WTC11 (cell line): ENCODE measurements around the gene KRTAP10-2. TPM values are rescaled to one million over a fixed set of nuclear protein-coding genes. Genes with fewer than 3 reads are reported as not detected.

ENCODE experiments used
- ATAC-seq: fragments of 200-7000 bp; cut with Tn5 transposase; 2 replicates; pipeline ENCODE4 v1.10.0; 2021; ENCODE audit warnings: mild to moderate bottlenecking, moderate library complexity
- CTCF ChIA-PET: fragments of 300-600 bp; sonication (Branson Sonifier 250); formaldehyde crosslinking; loops from one replicate; lab custom pipeline; 2021; ENCODE audit warnings: antibody characterized with exemption; lab: Charles Lee
- POLR2A ChIA-PET: fragments of 350-600 bp; sonication (Branson Sonifier 250); formaldehyde crosslinking; loops from one replicate; lab custom pipeline; 2021; ENCODE audit warnings: antibody characterized with exemption; lab: Charles Lee
- DNase-seq: peaks from one replicate; pipeline ENCODE4 v3.0.0; 2021; ENCODE audit warnings: low spot score
- H3K27ac Mint-ChIP-seq: 2 replicates; pipeline ENCODE4 v1.8.0; 2021; ENCODE audit warnings: mixed read lengths
- H3K27me3 Mint-ChIP-seq: 2 replicates; pipeline ENCODE4 v1.8.0; 2021; ENCODE audit warnings: low read depth, mild to moderate bottlenecking, moderate library complexity, mixed read lengths
- H3K36me3 Mint-ChIP-seq: 2 replicates; pipeline ENCODE4 v1.8.0; 2021; ENCODE audit warnings: mixed read lengths
- H3K4me1 Mint-ChIP-seq: 2 replicates; pipeline ENCODE4 v1.8.0; 2022; ENCODE audit warnings: mixed read lengths
- H3K4me3 Mint-ChIP-seq: 2 replicates; pipeline ENCODE4 v1.8.0; 2021; ENCODE audit warnings: mild to moderate bottlenecking, moderate library complexity, mixed read lengths
- H3K9me3 Mint-ChIP-seq: 2 replicates; pipeline ENCODE4 v1.8.0; 2021; ENCODE audit warnings: mixed read lengths
- GABPB1 ChIP-seq: sonication (generic); formaldehyde crosslinking; IDR thresholded peaks from 2 replicates; pipeline ENCODE4 v1.8.1; 2023; ENCODE audit warnings: mild to moderate bottlenecking, missing genetic modification reagents
- HMGA2 ChIP-seq: fragments of 250-450 bp; sonication (Bioruptor Pico); IDR thresholded peaks from 2 replicates; pipeline ENCODE4 v1.4.0; 2021; ENCODE audit warnings: mild to moderate bottlenecking, moderate library complexity
- NFATC4 ChIP-seq: fragments of 250-450 bp; sonication (Bioruptor Pico); IDR thresholded peaks from 2 replicates; pipeline ENCODE4 v1.9.0; 2021; ENCODE audit warnings: mild to moderate bottlenecking
- OVOL2 ChIP-seq: fragments of 250-450 bp; sonication (Bioruptor Pico); IDR thresholded peaks from 2 replicates; pipeline ENCODE4 v1.9.0; 2021; ENCODE audit warnings: mild to moderate bottlenecking, borderline replicate concordance
- RELA ChIP-seq: sonication (generic); formaldehyde crosslinking; IDR thresholded peaks from 2 replicates; pipeline ENCODE4 v1.8.1; 2022; ENCODE audit warnings: missing genetic modification reagents, mild to moderate bottlenecking, borderline replicate concordance
- SP1 ChIP-seq: sonication (generic); formaldehyde crosslinking; conservative IDR thresholded peaks from 2 replicates; pipeline ENCODE4 v1.8.1; 2022; ENCODE audit warnings: missing genetic modification reagents
- TCF7 ChIP-seq: sonication (generic); formaldehyde crosslinking; IDR thresholded peaks from 2 replicates; pipeline ENCODE4 v1.8.0; 2022; ENCODE audit warnings: mild to moderate bottlenecking, low read depth, missing genetic modification reagents, moderate library complexity
- TP53 ChIP-seq: sonication (generic); formaldehyde crosslinking; IDR thresholded peaks from 2 replicates; pipeline ENCODE4 v1.8.1; 2023; ENCODE audit warnings: mild to moderate bottlenecking, missing genetic modification reagents
- ZNF317 ChIP-seq: sonication (generic); formaldehyde crosslinking; IDR thresholded peaks from 2 replicates; pipeline ENCODE4 v1.8.1; 2023; ENCODE audit warnings: low read depth, mild to moderate bottlenecking, moderate library complexity, missing genetic modification reagents, borderline replicate concordance
- total RNA-seq: library from RNA; stranded (reverse); gene quantifications from 3 replicates; pipeline ENCODE4 v1.2.3, GENCODE V29; 2021
- TF ChIP-seq, protein P1 (sequence below): sonication (generic); formaldehyde crosslinking; IDR thresholded peaks from 2 replicates; pipeline ENCODE4 v1.8.0; 2022; ENCODE audit warnings: mild to moderate bottlenecking, missing genetic modification reagents
- TF ChIP-seq, protein P2 (sequence below): sonication (generic); formaldehyde crosslinking; IDR thresholded peaks from 2 replicates; pipeline ENCODE4 v1.8.0; 2022; ENCODE audit warnings: mild to moderate bottlenecking, missing genetic modification reagents
- TF ChIP-seq, protein P3 (sequence below): fragments of 200-600 bp; IDR thresholded peaks from 2 replicates; pipeline ENCODE4 v1.8.0; 2022; ENCODE audit warnings: antibody characterized with exemption
- TF ChIP-seq, protein P4 (sequence below): fragments of 250-450 bp; sonication (Bioruptor Pico); IDR thresholded peaks from 2 replicates; pipeline ENCODE4 v1.9.0; 2021; ENCODE audit warnings: mild to moderate bottlenecking, borderline replicate concordance
- TF ChIP-seq, protein P5 (sequence below): fragments of 250-450 bp; sonication (Bioruptor Pico); IDR thresholded peaks from 2 replicates; pipeline ENCODE4 v2.1.2; 2022; ENCODE audit warnings: mild to moderate bottlenecking, moderate library complexity
- TF ChIP-seq, protein P6 (sequence below): sonication (generic); formaldehyde crosslinking; conservative IDR thresholded peaks from 2 replicates; pipeline ENCODE4 v1.8.1; 2022; ENCODE audit warnings: mild to moderate bottlenecking, missing genetic modification reagents
- TF ChIP-seq, protein P7 (sequence below): sonication (generic); formaldehyde crosslinking; IDR thresholded peaks from 2 replicates; pipeline ENCODE4 v1.8.1; 2022; ENCODE audit warnings: low read depth, missing genetic modification reagents, borderline replicate concordance
- TF ChIP-seq, protein P8 (sequence below): fragments of 250-450 bp; sonication (Bioruptor Pico); IDR thresholded peaks from 2 replicates; pipeline ENCODE4 v1.9.0; 2021; ENCODE audit warnings: mild to moderate bottlenecking
- TF ChIP-seq, protein P9 (sequence below): sonication (generic); formaldehyde crosslinking; IDR thresholded peaks from 2 replicates; pipeline ENCODE4 v1.8.1; 2022; ENCODE audit warnings: low read depth, mild to moderate bottlenecking, moderate library complexity, missing genetic modification reagents, borderline replicate concordance
- TF ChIP-seq, protein P10 (sequence below): sonication (generic); formaldehyde crosslinking; IDR thresholded peaks from 2 replicates; pipeline ENCODE4 v1.8.1; 2022; ENCODE audit warnings: missing genetic modification reagents, borderline replicate concordance

KRTAP10-2 gene
- total RNA-seq, 1 experiment from 2014 or later = not detected

DNA sequence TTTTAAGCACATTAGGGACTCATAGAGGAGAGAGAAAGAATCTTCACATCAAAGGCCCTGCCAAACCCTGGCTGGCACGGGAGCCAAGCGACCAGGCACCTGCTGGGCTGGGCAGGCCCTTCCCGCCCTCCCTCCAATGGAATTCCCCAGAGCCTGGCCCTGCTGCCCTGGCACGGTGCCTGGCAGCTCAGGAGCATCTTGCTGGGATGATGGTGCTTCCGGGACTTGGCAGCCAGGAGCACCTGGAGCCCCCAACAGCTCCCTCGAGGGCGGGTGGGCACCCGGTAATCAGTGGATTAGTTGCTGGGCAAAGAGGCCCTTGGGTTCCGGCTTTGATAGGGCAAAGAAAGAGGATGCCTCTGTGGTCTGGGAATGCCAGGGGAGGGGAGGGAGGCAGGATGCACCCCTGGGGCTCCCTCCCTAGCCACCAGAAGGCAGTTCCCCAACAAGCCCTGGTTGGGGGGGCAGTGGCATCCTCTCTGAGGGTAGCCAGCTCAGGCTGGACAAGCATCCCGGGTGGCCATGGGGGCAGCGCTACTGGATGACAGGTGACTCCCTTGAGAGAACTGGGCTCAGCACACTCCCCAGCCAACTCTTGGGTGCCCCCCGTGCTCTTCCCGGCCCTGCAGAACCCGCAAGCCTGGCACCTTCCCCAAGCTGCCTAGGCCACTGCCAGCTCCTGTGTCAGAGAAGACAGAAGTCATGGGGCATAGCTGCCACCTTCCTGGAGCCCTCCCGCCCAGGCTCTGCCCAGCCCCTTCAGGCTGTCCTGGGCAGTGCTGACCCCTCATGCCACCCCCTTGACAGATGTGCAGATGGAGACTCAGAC, 37.7 kb downstream of the KRTAP10-2 start:
- CTCF ChIA-PET = interaction anchor here (0.6 to 4.2 kb wide), 2 partner anchors 113 to 280 kb away, joined by 3 to 53 read pairs; partner anchors contain the start of gene KRTAP10-9
- TF ChIP-seq ZNF317 (CRISPR knock-in tag) (no peak), TP53 (CRISPR knock-in tag) (no peak), OVOL2 (CRISPR knock-in tag) (no peak), HMGA2 (CRISPR knock-in tag) (no peak), RELA (CRISPR knock-in tag) (no peak), SP1 (CRISPR knock-in tag) (no peak), TCF7 (no peak), NFATC4 (no peak), GABPB1 (CRISPR knock-in tag) (no peak)
- TF ChIP-seq, protein P1, sequence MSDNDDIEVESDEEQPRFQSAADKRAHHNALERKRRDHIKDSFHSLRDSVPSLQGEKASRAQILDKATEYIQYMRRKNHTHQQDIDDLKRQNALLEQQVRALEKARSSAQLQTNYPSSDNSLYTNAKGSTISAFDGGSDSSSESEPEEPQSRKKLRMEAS (CRISPR knock-in tag) = no peak
- TF ChIP-seq, protein P2, sequence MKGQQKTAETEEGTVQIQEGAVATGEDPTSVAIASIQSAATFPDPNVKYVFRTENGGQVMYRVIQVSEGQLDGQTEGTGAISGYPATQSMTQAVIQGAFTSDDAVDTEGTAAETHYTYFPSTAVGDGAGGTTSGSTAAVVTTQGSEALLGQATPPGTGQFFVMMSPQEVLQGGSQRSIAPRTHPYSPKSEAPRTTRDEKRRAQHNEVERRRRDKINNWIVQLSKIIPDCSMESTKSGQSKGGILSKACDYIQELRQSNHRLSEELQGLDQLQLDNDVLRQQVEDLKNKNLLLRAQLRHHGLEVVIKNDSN (CRISPR knock-in tag) = no peak
- TF ChIP-seq, protein P3, sequence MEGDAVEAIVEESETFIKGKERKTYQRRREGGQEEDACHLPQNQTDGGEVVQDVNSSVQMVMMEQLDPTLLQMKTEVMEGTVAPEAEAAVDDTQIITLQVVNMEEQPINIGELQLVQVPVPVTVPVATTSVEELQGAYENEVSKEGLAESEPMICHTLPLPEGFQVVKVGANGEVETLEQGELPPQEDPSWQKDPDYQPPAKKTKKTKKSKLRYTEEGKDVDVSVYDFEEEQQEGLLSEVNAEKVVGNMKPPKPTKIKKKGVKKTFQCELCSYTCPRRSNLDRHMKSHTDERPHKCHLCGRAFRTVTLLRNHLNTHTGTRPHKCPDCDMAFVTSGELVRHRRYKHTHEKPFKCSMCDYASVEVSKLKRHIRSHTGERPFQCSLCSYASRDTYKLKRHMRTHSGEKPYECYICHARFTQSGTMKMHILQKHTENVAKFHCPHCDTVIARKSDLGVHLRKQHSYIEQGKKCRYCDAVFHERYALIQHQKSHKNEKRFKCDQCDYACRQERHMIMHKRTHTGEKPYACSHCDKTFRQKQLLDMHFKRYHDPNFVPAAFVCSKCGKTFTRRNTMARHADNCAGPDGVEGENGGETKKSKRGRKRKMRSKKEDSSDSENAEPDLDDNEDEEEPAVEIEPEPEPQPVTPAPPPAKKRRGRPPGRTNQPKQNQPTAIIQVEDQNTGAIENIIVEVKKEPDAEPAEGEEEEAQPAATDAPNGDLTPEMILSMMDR = no peak
- TF ChIP-seq, protein P4, sequence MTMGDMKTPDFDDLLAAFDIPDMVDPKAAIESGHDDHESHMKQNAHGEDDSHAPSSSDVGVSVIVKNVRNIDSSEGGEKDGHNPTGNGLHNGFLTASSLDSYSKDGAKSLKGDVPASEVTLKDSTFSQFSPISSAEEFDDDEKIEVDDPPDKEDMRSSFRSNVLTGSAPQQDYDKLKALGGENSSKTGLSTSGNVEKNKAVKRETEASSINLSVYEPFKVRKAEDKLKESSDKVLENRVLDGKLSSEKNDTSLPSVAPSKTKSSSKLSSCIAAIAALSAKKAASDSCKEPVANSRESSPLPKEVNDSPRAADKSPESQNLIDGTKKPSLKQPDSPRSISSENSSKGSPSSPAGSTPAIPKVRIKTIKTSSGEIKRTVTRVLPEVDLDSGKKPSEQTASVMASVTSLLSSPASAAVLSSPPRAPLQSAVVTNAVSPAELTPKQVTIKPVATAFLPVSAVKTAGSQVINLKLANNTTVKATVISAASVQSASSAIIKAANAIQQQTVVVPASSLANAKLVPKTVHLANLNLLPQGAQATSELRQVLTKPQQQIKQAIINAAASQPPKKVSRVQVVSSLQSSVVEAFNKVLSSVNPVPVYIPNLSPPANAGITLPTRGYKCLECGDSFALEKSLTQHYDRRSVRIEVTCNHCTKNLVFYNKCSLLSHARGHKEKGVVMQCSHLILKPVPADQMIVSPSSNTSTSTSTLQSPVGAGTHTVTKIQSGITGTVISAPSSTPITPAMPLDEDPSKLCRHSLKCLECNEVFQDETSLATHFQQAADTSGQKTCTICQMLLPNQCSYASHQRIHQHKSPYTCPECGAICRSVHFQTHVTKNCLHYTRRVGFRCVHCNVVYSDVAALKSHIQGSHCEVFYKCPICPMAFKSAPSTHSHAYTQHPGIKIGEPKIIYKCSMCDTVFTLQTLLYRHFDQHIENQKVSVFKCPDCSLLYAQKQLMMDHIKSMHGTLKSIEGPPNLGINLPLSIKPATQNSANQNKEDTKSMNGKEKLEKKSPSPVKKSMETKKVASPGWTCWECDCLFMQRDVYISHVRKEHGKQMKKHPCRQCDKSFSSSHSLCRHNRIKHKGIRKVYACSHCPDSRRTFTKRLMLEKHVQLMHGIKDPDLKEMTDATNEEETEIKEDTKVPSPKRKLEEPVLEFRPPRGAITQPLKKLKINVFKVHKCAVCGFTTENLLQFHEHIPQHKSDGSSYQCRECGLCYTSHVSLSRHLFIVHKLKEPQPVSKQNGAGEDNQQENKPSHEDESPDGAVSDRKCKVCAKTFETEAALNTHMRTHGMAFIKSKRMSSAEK (CRISPR knock-in tag) = no peak
- TF ChIP-seq, protein P5, sequence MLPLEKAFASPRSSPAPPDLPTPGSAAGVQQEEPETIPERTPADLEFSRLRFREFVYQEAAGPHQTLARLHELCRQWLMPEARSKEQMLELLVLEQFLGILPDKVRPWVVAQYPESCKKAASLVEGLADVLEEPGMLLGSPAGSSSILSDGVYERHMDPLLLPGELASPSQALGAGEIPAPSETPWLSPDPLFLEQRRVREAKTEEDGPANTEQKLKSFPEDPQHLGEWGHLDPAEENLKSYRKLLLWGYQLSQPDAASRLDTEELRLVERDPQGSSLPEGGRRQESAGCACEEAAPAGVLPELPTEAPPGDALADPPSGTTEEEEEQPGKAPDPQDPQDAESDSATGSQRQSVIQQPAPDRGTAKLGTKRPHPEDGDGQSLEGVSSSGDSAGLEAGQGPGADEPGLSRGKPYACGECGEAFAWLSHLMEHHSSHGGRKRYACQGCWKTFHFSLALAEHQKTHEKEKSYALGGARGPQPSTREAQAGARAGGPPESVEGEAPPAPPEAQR (CRISPR knock-in tag) = no peak
- TF ChIP-seq, protein P6, sequence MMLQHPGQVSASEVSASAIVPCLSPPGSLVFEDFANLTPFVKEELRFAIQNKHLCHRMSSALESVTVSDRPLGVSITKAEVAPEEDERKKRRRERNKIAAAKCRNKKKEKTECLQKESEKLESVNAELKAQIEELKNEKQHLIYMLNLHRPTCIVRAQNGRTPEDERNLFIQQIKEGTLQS (CRISPR knock-in tag) = no peak
- TF ChIP-seq, protein P7, sequence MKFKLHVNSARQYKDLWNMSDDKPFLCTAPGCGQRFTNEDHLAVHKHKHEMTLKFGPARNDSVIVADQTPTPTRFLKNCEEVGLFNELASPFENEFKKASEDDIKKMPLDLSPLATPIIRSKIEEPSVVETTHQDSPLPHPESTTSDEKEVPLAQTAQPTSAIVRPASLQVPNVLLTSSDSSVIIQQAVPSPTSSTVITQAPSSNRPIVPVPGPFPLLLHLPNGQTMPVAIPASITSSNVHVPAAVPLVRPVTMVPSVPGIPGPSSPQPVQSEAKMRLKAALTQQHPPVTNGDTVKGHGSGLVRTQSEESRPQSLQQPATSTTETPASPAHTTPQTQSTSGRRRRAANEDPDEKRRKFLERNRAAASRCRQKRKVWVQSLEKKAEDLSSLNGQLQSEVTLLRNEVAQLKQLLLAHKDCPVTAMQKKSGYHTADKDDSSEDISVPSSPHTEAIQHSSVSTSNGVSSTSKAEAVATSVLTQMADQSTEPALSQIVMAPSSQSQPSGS (CRISPR knock-in tag) = no peak
- TF ChIP-seq, protein P8, sequence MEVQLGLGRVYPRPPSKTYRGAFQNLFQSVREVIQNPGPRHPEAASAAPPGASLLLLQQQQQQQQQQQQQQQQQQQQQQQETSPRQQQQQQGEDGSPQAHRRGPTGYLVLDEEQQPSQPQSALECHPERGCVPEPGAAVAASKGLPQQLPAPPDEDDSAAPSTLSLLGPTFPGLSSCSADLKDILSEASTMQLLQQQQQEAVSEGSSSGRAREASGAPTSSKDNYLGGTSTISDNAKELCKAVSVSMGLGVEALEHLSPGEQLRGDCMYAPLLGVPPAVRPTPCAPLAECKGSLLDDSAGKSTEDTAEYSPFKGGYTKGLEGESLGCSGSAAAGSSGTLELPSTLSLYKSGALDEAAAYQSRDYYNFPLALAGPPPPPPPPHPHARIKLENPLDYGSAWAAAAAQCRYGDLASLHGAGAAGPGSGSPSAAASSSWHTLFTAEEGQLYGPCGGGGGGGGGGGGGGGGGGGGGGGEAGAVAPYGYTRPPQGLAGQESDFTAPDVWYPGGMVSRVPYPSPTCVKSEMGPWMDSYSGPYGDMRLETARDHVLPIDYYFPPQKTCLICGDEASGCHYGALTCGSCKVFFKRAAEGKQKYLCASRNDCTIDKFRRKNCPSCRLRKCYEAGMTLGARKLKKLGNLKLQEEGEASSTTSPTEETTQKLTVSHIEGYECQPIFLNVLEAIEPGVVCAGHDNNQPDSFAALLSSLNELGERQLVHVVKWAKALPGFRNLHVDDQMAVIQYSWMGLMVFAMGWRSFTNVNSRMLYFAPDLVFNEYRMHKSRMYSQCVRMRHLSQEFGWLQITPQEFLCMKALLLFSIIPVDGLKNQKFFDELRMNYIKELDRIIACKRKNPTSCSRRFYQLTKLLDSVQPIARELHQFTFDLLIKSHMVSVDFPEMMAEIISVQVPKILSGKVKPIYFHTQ = no peak
- TF ChIP-seq, protein P9, sequence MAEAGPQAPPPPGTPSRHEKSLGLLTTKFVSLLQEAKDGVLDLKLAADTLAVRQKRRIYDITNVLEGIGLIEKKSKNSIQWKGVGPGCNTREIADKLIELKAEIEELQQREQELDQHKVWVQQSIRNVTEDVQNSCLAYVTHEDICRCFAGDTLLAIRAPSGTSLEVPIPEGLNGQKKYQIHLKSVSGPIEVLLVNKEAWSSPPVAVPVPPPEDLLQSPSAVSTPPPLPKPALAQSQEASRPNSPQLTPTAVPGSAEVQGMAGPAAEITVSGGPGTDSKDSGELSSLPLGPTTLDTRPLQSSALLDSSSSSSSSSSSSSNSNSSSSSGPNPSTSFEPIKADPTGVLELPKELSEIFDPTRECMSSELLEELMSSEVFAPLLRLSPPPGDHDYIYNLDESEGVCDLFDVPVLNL = no peak
- TF ChIP-seq, protein P10, sequence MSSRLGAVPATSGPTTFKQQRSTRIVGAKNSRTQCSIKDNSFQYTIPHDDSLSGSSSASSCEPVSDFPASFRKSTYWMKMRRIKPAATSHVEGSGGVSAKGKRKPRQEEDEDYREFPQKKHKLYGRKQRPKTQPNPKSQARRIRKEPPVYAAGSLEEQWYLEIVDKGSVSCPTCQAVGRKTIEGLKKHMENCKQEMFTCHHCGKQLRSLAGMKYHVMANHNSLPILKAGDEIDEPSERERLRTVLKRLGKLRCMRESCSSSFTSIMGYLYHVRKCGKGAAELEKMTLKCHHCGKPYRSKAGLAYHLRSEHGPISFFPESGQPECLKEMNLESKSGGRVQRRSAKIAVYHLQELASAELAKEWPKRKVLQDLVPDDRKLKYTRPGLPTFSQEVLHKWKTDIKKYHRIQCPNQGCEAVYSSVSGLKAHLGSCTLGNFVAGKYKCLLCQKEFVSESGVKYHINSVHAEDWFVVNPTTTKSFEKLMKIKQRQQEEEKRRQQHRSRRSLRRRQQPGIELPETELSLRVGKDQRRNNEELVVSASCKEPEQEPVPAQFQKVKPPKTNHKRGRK (CRISPR knock-in tag) = no peak

More for the DNA sequence above, 37.7 kb downstream of the KRTAP10-2 start:
- no peak overlapping the region for H3K4me3 Mint-ChIP-seq
- peaks cover 5% of the 10 kb centered on the region; the same call in 1 of the 2 replicates for H3K4me1 Mint-ChIP-seq
- H3K9me3 Mint-ChIP-seq = peaks cover 10% of the 10 kb centered on the region
- ATAC-seq (no peak), DNase-seq (no peak)
- H3K36me3 Mint-ChIP-seq = no peaks in the 10 kb centered on the region
- POLR2A ChIA-PET = no interaction called here
- H3K27ac Mint-ChIP-seq = no peak overlapping the region
- H3K27me3 Mint-ChIP-seq = no peaks in the 10 kb centered on the region; the same call in 1 of the 2 replicates
